HG02759 (cell line): ENCODE measurements around the gene ABL1.
"Not testable (repeated sequence)": the region's sequence is repeated elsewhere in the genome, so short reads cannot be mapped to it uniquely, and the experiment has no call there.

Source experiments
- ATAC-seq: cut with Tn5 transposase; IDR thresholded peaks from one replicate; pipeline ENCODE4 v1.9.1; 2021; ENCODE audit warnings: mild to moderate bottlenecking, moderate library complexity; ENCODE audit not compliant: unreplicated experiment

ABL1 gene

DNA sequence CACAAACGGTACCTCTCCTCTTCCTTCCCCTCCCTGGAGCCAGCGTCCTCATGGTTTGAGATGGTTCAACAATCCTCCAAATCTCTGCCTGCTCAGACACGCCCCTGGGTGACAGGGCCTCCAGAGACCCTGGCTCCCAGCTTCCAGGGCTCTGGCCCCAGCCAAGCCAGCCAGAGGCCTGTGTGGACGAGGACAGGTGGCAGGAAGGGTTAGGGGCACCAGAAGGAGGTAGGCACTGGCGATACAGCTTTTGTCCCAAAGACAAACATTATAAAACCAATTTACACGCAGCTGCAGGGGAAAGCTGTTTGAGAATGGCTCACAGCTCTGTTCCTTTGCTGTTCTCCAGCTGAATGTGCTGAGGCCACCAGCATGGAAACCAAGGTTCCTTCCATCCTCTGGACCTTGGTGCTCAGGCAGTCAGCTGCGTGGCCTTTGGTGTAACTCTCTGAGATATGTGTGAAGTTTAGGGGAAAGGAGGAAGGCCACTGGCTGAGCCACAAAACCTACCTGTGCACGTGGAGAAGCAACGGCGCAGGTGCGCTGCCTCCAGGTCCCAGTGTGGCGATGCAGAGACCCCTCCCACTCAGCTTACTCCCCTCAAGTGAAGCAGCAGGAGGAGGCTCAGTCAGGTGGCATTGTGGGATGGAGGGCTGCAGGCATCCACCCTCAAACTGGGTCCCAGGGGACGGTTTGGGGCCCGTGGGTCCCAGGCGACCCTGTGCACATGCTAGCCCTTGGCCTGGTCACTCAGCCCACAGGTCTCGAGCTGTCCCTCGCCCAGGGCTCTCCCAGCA lies 65.8 kb downstream of the ABL1 start:
- no peak for ATAC-seq

DNA sequence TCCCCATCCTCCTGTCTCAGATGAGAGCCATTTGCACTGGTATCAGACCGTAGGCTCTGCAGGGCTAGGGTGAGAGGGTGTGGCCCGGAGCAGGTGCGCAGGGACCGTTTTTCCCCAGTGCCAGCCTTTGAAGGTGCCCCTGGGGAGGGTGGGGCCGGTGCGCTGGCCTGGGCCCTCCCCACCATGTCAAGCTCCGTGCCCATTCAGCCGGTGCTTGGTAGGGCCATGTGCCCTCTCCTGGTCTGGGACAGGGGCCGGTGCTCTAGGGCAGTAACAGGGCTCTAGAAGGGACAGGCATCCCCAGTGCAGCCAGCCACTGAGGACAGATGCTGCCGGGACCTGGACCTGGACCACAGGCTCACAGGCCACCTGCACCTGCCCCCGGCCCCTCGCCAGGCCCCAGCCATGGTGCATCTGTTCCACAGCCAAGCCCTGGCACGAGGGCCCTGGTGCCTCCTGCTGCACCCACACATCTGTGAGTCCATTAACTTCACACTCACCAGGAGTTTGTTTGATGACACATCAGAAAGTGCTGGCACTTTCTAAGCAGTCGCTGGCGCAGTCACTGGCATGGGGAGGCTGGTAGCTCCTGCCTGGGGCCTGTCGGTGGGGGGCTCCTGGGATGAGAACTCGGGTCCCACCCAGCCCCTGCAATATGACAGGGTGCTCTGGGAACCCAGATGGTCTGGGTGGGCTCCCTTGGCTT lies 66.6 kb downstream of the ABL1 start:
- no peak for ATAC-seq

DNA sequence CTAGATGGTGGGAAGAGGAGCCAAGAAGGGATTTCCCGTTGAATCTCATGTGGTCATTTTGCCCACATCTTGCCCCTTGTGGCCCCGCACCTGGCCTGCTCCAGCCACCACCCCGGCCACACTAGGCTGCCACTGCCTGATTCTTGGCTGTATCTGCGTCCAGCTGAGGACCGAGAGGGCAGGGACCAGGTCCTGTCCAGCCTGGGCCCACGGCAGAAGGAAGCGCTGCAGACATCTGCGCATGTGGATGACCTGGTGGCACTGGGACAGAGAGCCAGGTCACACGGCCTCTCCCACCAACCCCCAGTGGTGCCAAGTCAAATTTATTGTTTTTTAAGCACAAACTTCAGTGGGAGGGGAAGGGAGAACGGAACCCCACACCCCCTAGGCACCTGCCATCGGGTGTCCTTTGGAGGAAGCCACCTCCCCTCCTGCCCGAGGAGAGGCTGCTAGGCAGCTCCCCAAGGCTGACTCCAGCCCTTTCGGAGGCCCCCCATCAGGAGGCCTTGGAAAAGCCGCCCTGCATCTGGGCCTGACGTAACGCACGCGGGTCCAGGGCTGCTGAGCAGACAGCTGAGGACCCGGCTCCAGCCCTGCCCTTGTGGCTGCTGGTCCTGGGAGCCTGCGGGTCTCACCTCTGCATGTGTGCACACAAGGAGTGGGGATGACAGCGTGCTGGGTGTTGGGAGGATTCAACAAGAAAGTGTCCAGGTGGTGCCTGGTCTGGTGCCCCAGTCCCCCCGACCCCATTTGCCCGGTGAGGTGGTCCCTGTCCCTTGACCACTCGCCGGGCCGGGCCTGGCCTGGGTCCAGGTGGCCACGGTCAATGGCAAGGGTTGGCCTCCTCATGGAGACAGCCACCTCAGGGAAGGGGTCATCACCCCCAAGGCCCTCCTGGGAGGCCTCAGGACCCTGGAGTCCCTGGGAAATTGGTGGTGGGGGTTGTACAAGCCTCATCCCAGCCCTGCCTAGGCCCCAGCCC lies 67.4 kb downstream of the ABL1 start:
- ATAC-seq: no peak

DNA sequence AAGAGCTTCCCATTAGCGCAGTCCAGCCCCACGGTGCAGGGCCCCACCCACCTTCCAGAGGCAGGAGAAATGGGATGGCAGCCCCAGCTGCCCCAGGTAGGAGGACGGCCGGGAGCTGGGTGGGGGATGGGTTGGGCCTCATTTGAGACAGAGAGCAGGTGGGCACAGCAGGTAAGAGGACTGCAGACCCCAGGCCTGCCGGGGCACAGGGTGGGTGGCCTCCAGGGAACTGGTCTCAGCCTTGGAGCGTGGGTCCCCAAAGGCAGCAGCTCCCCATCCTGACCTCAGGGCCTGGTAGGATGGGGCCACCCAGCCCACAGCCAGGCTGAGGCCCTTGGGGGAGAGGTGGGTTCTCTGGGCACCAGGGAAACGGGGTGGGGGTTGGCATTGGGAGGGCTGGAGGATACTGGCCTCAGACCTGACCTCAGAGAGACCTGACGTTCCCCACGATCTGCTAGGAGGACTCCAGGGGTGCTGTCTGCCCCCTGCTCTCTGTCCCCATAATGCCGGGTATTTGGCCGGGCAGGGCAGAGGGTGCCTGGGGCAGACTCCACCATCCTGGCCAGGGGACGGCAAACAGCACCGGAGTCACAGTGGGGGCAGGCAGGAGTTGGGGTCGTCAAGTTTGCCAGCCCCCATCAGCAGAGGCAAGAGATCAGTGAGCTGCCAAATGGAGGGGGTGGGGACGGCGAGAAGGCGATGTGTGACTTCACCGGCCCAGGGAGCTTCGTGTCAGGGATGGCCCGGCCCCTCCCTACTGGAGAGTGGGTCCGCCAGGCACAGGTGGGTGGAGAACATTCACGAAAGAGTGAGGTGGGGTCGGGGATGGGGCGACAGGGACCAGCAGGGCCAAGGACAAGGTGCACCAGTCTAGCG lies 68.4 kb downstream of the ABL1 start:
- ATAC-seq: no peak

DNA sequence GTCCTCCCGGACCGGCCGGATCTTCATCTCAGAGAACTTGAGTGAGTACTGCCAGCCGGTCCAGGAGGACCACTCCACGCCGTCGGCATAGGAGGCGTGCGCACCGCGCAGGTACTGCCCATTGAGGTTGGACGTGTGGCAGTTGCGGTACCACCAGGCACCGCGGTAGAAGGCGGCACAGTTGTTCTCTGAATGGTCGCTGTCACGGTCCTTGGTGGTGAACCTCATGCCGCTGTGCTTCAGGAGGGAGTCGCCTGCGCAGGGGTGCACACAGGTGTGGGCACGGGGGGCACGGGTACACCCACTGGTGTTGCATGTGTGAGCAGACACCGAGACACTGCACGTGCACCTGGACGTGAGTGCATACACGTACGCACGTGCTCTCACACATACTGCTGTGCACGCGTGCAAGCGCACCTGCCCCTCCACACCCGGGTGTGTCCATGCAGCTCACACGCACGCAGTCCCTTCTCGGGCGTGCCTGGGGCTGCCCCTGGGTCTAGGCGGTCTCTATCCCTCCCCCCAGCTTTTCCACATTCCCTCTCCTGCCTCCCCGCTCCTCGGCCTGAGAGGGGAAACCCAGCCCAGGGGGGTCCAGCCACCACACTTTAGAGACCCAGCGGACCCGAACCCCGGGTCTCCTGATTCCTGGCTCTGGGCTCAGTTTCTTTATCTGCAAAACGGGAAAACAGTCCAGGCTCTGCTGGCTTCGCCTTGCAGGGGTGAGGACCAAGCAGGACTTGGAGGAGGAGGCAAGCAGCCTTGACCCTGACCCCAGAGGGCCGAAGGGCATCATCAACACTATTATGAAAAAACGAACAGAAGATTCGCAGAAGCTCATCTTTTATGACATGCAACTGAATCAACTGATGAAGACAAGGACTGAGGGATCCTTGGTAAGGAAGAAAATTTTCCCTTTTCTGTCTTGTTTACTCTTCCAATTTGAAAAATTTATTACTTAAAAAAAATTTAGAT lies 69.3 kb downstream of the ABL1 start:
- ATAC-seq: no peak

DNA sequence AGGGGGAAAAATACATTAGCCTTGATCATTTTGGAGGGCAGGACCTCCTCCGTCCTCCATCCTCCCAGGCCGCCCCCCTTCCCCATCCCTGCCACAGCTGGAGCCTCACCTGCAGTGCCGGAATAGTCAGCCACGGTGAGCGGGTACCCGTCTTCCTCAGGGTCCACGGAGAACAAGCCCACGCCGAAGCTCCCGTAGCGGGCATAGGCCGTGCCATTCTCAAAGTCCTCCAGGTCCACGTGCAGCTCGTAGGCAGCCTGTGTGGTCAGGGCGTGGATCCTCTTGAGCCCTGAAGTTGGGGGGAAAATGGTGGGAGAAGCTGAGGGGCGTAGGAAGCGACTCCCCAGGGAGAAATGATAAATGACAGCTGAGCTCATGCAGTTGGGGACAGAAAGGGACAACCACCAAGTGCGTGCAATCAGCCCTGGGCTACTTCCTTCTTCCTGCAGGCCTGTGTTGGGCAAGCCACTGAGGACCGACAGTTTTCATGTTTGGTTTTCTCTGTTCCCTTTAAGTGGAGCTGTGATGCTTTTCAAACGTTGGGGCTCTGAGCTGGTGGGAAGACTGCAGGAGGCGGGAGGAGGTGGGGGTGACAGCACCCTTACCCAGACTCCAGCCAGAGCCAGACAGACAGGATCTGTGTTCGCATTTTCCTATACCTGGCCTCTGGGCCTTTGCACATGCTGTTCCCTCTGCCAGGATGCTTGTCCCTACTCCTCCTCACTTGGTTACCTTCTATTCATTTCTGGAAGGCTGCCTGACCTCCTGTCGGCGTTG lies 70.3 kb downstream of the ABL1 start:
- no peak for ATAC-seq

DNA sequence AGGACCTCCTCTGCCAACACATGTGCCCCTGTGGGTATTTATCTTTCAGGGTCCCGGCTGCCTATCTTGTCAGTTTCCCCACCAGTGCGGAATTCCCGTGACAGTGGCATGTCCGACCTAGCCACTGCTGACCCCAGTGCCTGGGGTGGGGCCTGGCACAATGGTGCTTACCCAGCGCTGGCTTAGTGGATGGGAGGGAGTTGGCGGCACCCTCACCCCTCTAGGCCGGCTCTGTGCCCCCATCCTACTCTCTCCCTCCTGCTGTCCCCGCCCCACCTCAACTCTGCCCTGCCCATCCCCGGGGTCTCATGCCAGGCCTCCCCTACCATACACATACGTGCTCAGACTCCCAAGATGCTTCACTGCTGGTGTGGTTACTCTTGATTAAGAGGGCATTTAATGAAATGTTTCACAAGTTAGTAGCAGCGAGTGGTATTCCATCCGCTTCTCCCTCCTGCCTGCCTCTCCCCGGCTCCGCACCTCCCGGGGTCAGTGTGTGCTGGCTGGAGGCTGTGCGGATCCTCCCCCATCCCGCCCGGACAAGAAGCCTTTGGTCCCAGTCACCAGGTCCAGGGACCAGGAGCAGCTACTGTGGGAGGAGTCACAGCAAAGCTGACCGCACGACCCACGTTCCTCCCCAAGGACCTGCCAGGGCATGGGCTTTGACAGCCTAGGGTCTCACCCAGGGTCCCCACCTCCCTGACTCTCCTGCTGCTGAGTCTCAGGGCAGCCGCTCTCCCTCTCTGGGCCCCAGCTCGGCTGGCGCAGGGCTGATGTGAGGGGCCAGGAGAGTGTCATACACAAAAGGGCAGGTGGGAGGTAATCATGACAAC lies 71.1 kb downstream of the ABL1 start:
- no peak for ATAC-seq

DNA sequence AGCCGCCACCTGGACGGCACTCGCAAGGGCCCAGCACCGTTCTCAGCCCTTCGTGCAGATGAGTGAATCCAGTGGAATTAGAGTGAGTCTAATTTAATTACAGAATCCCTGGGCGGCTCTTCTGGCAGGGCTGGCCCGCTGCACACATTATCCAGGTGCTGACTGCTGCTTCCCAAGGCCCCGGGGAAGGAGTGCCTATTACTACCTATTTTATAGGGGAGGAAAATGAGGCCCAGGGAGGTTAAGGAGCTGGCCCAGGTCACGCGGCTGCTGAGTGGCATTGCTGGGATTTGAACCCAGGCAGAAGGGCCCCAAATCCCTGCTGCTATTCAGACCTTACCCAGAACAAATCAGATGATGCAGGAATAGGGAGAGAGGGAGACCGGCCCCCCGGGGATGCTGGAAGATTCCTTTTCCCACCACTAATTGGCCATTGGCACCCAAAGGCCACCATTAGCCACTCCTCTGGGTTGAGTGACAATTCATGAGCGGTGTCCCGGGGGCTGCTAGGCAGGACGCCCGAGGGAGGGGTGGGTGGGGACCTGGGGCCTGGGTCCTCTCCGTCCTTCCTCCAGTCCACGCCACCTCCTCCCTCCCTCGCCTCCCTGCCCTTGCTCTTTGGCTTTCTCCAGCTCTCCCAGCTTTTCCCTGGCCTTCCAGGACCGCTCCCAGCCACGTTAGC lies 71.8 kb downstream of the ABL1 start:
- no peak for ATAC-seq

DNA sequence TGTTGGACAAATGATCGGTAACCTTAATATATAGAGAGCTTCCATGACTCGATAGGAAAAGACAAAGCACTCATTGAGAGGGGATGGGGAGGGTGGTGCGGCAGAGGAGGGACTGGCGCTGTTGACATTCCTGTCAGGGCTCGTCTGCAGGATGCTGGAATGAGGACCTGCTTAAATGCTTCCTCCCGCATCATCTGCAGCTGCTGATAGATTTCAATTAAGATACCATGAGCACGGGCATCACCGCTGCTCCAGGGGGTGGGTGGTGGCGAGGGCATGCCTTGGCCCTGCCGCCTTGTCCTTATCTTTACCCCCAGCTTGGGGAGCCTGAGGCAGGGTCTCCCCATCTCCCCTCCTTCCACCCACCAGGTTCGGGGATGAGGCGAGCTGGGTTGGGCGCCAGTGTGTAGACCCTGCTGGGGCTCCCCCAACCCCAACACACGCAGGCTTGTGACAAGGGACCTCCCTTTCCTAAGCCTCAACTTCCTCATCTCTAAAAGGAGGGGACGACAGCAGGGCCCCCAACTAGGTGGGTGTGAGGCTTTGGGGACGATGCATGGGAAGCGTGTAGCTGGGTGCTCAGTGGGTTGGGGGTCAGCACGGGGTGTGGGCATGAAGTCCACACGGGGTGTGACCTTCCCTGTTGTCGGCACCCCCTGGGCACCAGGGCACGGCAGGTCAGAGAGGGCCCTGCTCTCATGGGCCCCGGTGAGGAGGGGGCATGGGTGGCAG lies 73.3 kb downstream of the ABL1 start:
- ATAC-seq: no peak

DNA sequence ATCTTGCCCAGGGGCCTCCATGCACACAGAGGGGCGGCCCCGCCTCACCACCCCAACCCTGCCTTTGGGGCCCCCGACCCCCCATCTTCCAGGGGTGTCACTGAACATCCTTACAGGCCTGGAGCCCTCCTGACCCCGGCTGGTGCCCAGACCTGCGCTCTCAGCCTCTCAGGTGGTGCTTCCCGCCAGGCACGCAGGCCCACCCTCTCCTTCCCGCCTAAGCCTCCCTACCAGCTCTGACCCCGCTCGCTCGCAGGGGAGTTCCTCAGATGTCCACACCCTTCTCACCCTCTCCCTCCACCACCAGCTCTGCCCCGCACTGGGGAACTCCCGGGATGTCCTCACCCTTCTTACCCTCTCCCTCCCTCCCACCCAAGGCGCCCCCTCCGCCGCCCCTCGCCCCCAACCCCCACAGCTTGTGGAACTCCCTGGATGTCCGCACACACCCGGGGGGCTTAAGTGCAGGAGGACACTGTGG lies 73.9 kb downstream of the ABL1 start:
- no peak for ATAC-seq

DNA sequence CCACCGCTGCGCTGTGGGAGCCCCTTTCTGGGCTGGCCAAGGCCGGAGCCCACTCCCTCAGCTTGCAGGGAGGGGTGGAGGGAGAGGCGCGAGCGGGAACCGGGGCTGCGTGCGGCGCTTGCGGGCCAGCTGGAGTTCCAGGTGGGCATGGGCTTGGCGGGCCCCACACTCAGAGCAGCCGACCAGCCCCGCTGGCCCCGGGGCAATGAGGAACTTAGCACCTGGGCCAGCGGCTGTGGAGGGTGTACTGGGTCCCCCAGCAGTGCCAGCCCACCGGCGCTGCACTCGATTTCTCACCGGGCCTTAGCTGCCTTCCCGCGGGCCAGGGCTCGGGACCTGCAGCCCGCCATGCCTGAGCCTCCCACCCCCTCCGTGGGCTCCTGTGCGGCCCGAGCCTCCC lies 75.0 kb downstream of the ABL1 start:
- not testable (repeated sequence) for ATAC-seq

DNA sequence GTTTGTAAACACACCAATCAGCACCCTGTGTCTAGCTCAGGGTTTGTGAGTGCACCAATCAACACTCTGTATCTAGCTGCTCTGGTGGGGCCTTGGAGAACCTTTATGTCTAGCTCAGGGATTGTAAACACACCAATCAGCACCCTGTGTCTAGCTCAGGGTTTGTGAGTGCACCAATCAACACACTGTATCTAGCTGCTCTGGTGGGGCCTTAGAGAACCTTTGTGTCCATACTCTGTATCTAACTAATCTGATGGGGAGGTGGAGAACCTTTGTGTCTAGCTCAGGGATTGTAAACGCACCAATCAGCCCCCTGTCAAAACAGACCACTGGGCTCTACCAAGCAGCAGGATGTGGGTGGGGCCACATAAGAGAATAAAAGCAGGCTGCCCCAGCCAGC lies 75.6 kb downstream of the ABL1 start:
- not testable (repeated sequence) for ATAC-seq

DNA sequence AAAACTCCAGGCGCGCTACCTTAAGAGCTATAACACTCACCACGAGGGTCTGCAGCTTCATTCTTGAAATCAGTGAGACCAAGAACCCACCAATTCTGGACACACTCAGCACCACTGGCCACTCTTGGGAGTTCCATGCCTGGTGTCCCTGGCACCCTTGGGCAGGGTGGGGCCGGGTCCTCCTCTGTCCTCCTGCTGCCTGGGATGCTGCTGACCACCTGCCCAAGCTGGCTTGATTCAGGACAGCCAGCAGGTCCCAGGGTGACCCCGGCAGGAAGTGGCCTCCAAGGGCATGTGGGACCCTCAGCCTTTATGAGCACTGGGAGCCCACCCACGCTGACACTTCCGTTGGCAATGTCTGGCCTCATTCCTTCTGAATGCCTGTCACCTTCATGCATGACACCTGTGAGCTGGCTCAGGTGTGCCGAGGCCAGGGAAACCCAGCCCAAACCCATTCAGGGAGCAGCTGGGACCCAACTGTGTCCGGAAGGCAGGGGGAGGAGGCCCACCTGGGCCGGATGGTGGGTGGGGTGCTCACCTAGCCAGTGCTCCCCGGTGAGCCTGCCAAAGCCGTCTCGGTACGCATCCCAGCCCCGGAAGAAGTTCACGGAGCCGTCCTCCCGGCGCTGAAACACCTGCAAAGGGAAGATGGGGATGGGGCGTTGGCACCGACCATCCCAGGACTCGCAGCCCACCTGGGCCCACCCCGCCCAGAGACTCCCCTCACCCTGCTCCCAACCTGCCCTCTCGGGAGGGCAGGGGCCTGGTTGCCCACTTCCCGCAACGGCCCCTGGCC lies 76.4 kb downstream of the ABL1 start:
- no peak for ATAC-seq

DNA sequence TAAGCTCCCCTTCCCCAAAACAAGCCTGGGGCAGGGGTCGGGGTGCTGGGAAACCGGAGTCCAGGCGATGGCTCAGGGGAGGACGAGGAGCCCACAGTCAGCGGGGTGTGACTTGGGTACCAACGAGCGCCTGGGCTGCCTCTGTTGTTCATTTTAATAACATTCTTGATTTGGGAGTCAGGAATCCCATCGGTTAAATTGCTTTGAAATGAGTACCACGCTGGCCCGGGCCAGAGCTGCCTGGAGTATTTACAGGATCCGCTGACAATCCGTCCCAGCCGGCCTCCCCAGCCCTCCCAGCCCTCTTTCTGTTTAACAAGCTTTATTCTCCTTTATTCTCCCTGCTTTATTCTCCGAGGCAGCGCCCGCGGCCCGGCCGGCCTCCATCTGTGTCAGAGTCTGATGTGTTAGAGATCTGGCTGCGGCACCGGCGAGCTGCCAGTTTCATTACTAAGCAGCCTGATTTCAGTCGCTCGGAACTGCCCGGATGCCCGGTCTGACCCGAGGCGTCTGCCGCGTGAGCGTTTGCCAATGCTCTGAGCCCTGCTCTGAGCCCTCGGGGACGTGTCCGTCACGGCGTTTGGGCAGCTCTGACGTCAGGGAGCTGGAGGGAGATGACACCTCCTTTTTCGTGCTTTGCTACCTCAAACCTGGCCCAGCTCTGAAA lies 78.0 kb downstream of the ABL1 start:
- no peak for ATAC-seq
